Breast epithelium (tissue), 3 donors: Measurements from ENCODE around the gene GREB1L.

Source experiments
- CTCF ChIP-seq, 3 donors: fragments of 450-650 bp; IDR thresholded peaks; one replicate each; pipeline ENCODE4 v1.5.1; 2016 to 2017; ENCODE audit warnings: antibody characterized with exemption in 3 of 3, mild to moderate bottlenecking in 3 of 3, moderate library complexity in 3 of 3
- POLR2A ChIP-seq: fragments of 450-650 bp; IDR thresholded peaks from one replicate; pipeline ENCODE4 v1.6.1; 2016; ENCODE audit warnings: antibody characterized with exemption, mild to moderate bottlenecking, moderate library complexity
- POLR2AphosphoS5 ChIP-seq, 3 donors: sonication (generic); formaldehyde crosslinking; IDR thresholded peaks; one replicate each; pipeline ENCODE4 v1.6.1; 2017; ENCODE audit warnings: antibody characterized with exemption in 3 of 3

DNA sequence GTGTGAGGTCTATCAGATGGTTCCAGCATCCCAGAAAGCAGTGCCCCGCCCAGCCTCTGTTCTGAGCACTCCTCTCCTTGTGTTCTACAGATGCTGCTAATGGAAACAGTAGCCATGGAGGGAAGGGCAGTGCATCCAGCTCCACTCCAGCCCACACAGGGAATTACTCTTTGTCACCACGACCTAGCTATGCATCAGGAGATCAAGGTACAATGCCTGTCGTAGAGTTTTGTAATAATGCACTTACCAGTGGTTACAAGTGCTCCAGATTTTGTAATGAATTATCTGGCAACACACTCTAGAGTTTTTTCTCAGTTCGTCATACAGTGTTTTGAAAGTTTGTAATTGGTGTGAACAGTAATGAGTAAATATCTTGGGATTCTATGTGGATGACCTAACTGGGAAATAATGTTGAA is 197.4 kb downstream of the GREB1L start:
- TF ChIP-seq CTCF (IDR thresholded peaks at IDR 0.05) (no peak), POLR2A (no peak), POLR2AphosphoS5 (IDR thresholded peaks at IDR 0.05) (no peak)
